HEK293T (cell line): ENCODE results near the gene BAHCC1.

Experiments
- ARNT ChIP-seq: fragments of 450-650 bp; IDR thresholded peaks from 2 replicates; pipeline ENCODE4 v1.6.1; 2017; ENCODE audit warnings: mild to moderate bottlenecking
- BHLHE40 ChIP-seq: fragments of 450-650 bp; IDR thresholded peaks from 2 replicates; pipeline ENCODE4 v1.6.1; 2016; ENCODE audit warnings: mild to moderate bottlenecking, moderate library complexity, borderline replicate concordance
- CTBP1 ChIP-seq: fragments of 450-650 bp; IDR thresholded peaks from 2 replicates; pipeline ENCODE4 v1.6.1; 2016; ENCODE audit warnings: borderline replicate concordance
- ELF4 ChIP-seq: fragments of 450-650 bp; IDR thresholded peaks from 2 replicates; pipeline ENCODE4 v1.6.1; 2017; ENCODE audit warnings: antibody characterized with exemption
- FOXA1 ChIP-seq: fragments of 450-650 bp; IDR thresholded peaks from 2 replicates; pipeline ENCODE4 v1.6.1; 2016; ENCODE audit warnings: mild to moderate bottlenecking
- FOXM1 ChIP-seq: fragments of 450-650 bp; IDR thresholded peaks from 2 replicates; pipeline ENCODE4 v1.6.1; 2017; ENCODE audit warnings: mild to moderate bottlenecking, borderline replicate concordance
- L3MBTL2 ChIP-seq: fragments of 450-650 bp; conservative IDR thresholded peaks from 2 replicates; pipeline ENCODE4 v1.6.1; 2016; ENCODE audit warnings: mild to moderate bottlenecking
- PKNOX1 ChIP-seq: fragments of 450-650 bp; IDR thresholded peaks from 2 replicates; pipeline ENCODE4 v1.6.1; 2016
- SP1 ChIP-seq: fragments of 450-650 bp; IDR thresholded peaks from 2 replicates; pipeline ENCODE4 v1.6.1; 2017
- TARDBP ChIP-seq: fragments of 450-650 bp; IDR thresholded peaks from 2 replicates; pipeline ENCODE4 v1.6.1; 2016
- ZNF384 ChIP-seq: fragments of 450-650 bp; IDR thresholded peaks from 2 replicates; pipeline ENCODE4 v1.6.1; 2016

- TF ChIP-seq ZNF384 = no peak
- no peak for TF ChIP-seq SP1
- no peak for TF ChIP-seq BHLHE40
- TF ChIP-seq CTBP1 = no peak
- TF ChIP-seq ARNT = no peak
- no peak for TF ChIP-seq PKNOX1
- no peak for TF ChIP-seq ELF4
- no peak for TF ChIP-seq FOXA1
- no peak for TF ChIP-seq FOXM1
- no peak for TF ChIP-seq L3MBTL2
- no peak for TF ChIP-seq TARDBP
Observed at GRCh38 chr17:81436294-81436849, 41.1 kb downstream of the BAHCC1 start.
